ENCODE data around the gene TTC21A.

DNA sequence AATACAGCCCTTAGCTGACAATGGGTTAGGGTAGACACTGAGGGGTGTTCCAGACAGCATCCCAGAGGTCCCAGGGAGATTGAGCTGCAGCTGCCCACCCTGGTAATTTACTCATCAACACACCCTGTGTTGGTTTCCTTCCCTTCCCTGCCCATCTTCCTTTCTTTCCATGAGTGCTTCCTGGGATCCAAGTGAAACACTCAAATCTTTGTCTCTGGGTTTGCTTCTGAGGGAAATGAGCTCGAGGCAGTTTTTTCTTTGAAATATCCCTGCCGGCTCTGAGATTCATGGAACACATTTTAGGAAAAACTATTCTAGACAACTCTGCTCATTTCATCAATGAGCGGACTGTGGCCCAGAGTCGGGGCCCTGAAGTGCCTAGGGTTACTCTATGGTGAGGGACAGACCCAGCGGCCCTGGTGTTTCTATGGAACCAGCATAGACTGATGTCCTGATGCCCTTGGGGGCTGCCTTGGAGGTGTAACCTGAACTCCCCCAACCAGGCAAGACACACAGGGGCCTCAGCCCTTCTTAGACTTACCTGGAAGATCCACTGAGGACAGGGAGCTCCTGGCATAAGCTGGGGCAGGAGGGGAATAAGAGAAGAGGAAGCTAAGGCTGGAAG, 60.8 kb downstream of the TTC21A start:
- no peak for TF ChIP-seq POLR2A (IDR thresholded peaks at IDR 0.05)
- TF ChIP-seq, protein P1, sequence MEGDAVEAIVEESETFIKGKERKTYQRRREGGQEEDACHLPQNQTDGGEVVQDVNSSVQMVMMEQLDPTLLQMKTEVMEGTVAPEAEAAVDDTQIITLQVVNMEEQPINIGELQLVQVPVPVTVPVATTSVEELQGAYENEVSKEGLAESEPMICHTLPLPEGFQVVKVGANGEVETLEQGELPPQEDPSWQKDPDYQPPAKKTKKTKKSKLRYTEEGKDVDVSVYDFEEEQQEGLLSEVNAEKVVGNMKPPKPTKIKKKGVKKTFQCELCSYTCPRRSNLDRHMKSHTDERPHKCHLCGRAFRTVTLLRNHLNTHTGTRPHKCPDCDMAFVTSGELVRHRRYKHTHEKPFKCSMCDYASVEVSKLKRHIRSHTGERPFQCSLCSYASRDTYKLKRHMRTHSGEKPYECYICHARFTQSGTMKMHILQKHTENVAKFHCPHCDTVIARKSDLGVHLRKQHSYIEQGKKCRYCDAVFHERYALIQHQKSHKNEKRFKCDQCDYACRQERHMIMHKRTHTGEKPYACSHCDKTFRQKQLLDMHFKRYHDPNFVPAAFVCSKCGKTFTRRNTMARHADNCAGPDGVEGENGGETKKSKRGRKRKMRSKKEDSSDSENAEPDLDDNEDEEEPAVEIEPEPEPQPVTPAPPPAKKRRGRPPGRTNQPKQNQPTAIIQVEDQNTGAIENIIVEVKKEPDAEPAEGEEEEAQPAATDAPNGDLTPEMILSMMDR (IDR thresholded peaks at IDR 0.05): no peak
